Measurements from ENCODE around the gene TNFRSF19.

Gene TNFRSF19

GRCh38 chr13:23557733-23558132 lies 12.5 kb upstream of the TNFRSF19 start:
- Histone ChIP-seq H3K4me1 (ENCODE audit: insufficient read depth, low read length) (peaks cover 7% of the 10 kb centered on the region), H3K36me3 (ENCODE audit: insufficient read depth, low read length) (no peaks in the 10 kb centered on the region), H3K9me3 (ENCODE audit: control insufficient read depth, insufficient read depth, low read length) (no peaks in the 10 kb centered on the region), H3K9ac (ENCODE audit: low read depth, low read length) (no peak overlapping the region)

GRCh38 chr13:23558675-23559536 lies 11.3 kb upstream of the TNFRSF19 start:
- Histone ChIP-seq H3K9ac (ENCODE audit: low read depth, low read length) (no peak overlapping the region), H3K36me3 (ENCODE audit: insufficient read depth, low read length) (no peaks in the 10 kb centered on the region), H3K4me1 (ENCODE audit: insufficient read depth, low read length) (peaks cover 7% of the 10 kb centered on the region), H3K9me3 (ENCODE audit: control insufficient read depth, insufficient read depth, low read length) (no peaks in the 10 kb centered on the region)

GRCh38 chr13:23560571-23561089 lies 9.6 kb upstream of the TNFRSF19 start:
- Histone ChIP-seq H3K36me3 (ENCODE audit: insufficient read depth, low read length) (no peaks in the 10 kb centered on the region), H3K9me3 (ENCODE audit: control insufficient read depth, insufficient read depth, low read length) (no peaks in the 10 kb centered on the region), H3K4me1 (ENCODE audit: insufficient read depth, low read length) (peaks cover 7% of the 10 kb centered on the region), H3K9ac (ENCODE audit: low read depth, low read length) (no peak overlapping the region)

- H3K4me1 ChIP-seq (ENCODE audit: insufficient read depth, low read length) = peaks cover 7% of the 10 kb centered on the region
- H3K9me3 ChIP-seq (ENCODE audit: control insufficient read depth, insufficient read depth, low read length) = no peaks in the 10 kb centered on the region
- H3K36me3 ChIP-seq (ENCODE audit: insufficient read depth, low read length) = no peaks in the 10 kb centered on the region
- H3K9ac ChIP-seq (ENCODE audit: low read depth, low read length) = no peak overlapping the region
Observed at GRCh38 chr13:23561261-23561660, 9.0 kb upstream of the TNFRSF19 start.

DNA sequence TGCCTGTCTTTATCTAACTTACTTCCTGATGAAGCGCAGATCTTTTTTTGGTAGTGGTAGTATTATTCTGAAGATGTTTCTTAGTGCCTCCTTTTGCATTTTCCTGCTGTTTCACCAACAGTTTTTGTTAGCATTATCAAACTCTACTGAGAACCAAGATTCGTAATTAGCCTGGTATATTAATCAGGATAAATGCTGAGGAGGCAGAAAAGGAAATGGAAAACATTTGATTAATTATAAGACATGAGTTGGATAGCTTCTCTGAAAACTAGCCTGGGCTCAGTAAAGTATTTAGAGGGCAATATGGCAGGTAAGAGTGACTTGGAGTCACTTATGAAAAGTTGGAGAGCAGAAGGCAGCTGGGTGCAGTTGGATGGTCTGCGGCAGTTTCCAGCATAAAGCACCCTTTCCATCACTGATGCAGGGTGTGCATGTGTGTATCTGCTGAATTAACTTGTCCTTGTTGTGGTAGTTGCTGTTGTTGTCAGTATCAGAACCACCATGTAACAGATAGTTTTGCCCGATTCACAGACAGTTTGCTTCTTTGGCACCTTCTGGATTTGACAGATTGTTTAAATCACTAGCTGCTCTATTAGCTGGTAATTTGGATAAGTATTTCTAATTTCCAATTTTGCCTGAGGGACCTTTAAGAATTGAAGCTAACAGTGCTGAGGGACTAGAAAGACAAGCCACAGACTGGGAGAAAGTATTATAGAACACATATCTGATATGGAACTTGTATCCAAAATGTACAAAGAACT lies 6.9 kb upstream of the TNFRSF19 start:
- Histone ChIP-seq H3K4me1 (ENCODE audit: insufficient read depth, low read length) (peaks cover 7% of the 10 kb centered on the region), H3K9me3 (ENCODE audit: control insufficient read depth, insufficient read depth, low read length) (no peaks in the 10 kb centered on the region), H3K9ac (ENCODE audit: low read depth, low read length) (no peak overlapping the region), H3K36me3 (ENCODE audit: insufficient read depth, low read length) (no peaks in the 10 kb centered on the region)

- Histone ChIP-seq H3K36me3 (ENCODE audit: insufficient read depth, low read length) (no peaks in the 10 kb centered on the region), H3K4me1 (ENCODE audit: insufficient read depth, low read length) (peaks cover 11% of the 10 kb centered on the region; the same call in 1 of the 2 replicates), H3K9me3 (ENCODE audit: control insufficient read depth, insufficient read depth, low read length) (no peaks in the 10 kb centered on the region), H3K9ac (ENCODE audit: low read depth, low read length) (no peak overlapping the region)
Observed at GRCh38 chr13:23567906-23568460, 2.2 kb upstream of the TNFRSF19 start.

GRCh38 chr13:23570921-23571315 lies 706 bp downstream of the TNFRSF19 start:
- Histone ChIP-seq H3K9ac (ENCODE audit: low read depth, low read length) (no peak overlapping the region), H3K9me3 (ENCODE audit: control insufficient read depth, insufficient read depth, low read length) (no peaks in the 10 kb centered on the region), H3K4me1 (ENCODE audit: insufficient read depth, low read length) (peaks cover 11% of the 10 kb centered on the region; the same call in 1 of the 2 replicates), H3K36me3 (ENCODE audit: insufficient read depth, low read length) (no peaks in the 10 kb centered on the region)

DNA sequence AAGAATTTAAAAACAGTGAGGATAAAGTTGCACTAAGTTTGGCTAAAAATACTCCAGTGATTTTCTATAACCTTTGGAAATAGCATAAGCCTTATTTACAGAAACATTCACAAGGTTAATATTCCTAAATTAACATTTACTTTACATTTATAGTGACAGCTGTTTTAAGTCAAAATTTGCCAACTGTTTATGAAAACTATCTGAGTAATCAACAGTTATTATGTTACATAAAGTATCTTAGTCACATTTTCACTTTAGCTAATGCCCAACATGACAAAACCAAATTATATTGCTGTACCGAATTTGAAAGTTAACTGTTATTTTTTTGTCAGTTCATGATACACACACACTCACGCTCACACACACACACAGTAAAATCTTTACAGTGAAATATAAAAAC lies 1.2 kb downstream of the TNFRSF19 start:
- Histone ChIP-seq H3K36me3 (ENCODE audit: insufficient read depth, low read length) (no peaks in the 10 kb centered on the region), H3K9ac (ENCODE audit: low read depth, low read length) (no peak overlapping the region), H3K4me1 (ENCODE audit: insufficient read depth, low read length) (peaks cover 11% of the 10 kb centered on the region; the same call in 1 of the 2 replicates), H3K9me3 (ENCODE audit: control insufficient read depth, insufficient read depth, low read length) (no peaks in the 10 kb centered on the region)

GRCh38 chr13:23572836-23573235 lies 2.6 kb downstream of the TNFRSF19 start:
- Histone ChIP-seq H3K4me1 (ENCODE audit: insufficient read depth, low read length) (peaks cover 11% of the 10 kb centered on the region; the same call in 1 of the 2 replicates), H3K36me3 (ENCODE audit: insufficient read depth, low read length) (no peaks in the 10 kb centered on the region), H3K9ac (ENCODE audit: low read depth, low read length) (no peak overlapping the region), H3K9me3 (ENCODE audit: control insufficient read depth, insufficient read depth, low read length) (no peaks in the 10 kb centered on the region)

- Histone ChIP-seq H3K36me3 (ENCODE audit: insufficient read depth, low read length) (no peaks in the 10 kb centered on the region), H3K9me3 (ENCODE audit: control insufficient read depth, insufficient read depth, low read length) (no peaks in the 10 kb centered on the region), H3K9ac (ENCODE audit: low read depth, low read length) (no peak overlapping the region), H3K4me1 (ENCODE audit: insufficient read depth, low read length) (peaks cover 11% of the 10 kb centered on the region; the same call in 1 of the 2 replicates)
Observed at GRCh38 chr13:23574421-23575145, 4.4 kb downstream of the TNFRSF19 start.

DNA sequence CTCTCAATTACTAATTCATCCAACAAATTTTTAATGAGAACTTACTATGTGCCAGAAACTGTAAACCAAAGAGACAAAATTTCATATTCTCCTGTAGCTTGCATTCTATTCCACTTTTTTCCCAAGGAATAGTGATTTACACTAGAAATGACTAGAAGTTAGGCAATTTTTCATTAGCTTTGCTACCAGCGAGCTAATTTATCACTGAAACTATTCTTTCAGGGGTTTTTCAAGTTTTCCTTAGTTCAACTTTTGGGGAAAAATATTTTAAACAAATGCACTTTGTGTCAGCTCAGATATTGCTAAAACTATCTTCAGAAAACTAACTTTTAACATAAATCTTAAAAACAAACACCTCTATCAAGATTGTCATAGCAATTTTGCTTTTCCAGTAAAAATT lies 5.4 kb downstream of the TNFRSF19 start:
- no peak overlapping the region for H3K9ac ChIP-seq (ENCODE audit: low read depth, low read length)
- H3K4me1 ChIP-seq (ENCODE audit: insufficient read depth, low read length) = peaks cover 2% of the 10 kb centered on the region; the same call in 1 of the 2 replicates
- no peaks in the 10 kb centered on the region for H3K9me3 ChIP-seq (ENCODE audit: control insufficient read depth, insufficient read depth, low read length)

DNA sequence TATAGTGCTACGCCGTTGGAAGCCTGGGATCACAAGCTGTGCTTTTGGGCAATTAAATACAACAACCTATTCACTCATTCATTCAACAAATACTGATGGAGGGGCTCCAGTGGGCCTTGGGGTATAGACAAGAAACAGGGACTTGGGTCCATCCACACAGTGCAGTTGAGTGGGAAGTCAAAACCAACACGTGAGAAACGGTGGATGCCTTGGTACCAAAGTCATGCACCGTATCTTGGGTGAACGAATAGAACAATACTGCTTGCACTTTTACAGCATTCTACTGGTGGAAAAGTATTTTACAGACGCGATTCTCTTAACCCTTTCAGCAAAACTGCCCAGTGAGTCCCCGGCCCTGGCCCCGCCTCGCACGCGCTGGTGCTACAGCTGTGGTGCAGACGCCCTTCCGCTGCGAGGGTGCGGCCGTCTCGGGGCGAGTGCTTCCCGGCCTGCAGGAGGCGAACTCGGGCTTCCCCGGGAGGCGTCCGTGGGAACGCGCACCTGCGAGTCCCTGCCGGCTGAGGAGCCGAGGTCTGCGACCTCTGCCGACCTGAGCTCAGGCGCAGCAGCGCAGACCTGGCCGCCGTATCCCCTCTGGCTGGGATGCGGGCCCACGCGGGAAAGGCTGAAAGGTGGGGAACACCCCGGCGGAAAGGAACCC lies 8.3 kb downstream of the TNFRSF19 start:
- Histone ChIP-seq H3K4me1 (ENCODE audit: insufficient read depth, low read length) (no peaks in the 10 kb centered on the region), H3K9me3 (ENCODE audit: control insufficient read depth, insufficient read depth, low read length) (no peaks in the 10 kb centered on the region), H3K9ac (ENCODE audit: low read depth, low read length) (peak overlapping the region; percentile 80; the same call in 1 of the 2 replicates), H3K36me3 (ENCODE audit: insufficient read depth, low read length) (no peaks in the 10 kb centered on the region)

More for the DNA sequence above, 5.4 kb downstream of the TNFRSF19 start:
- H3K36me3 ChIP-seq (ENCODE audit: insufficient read depth, low read length) = no peaks in the 10 kb centered on the region

DNA sequence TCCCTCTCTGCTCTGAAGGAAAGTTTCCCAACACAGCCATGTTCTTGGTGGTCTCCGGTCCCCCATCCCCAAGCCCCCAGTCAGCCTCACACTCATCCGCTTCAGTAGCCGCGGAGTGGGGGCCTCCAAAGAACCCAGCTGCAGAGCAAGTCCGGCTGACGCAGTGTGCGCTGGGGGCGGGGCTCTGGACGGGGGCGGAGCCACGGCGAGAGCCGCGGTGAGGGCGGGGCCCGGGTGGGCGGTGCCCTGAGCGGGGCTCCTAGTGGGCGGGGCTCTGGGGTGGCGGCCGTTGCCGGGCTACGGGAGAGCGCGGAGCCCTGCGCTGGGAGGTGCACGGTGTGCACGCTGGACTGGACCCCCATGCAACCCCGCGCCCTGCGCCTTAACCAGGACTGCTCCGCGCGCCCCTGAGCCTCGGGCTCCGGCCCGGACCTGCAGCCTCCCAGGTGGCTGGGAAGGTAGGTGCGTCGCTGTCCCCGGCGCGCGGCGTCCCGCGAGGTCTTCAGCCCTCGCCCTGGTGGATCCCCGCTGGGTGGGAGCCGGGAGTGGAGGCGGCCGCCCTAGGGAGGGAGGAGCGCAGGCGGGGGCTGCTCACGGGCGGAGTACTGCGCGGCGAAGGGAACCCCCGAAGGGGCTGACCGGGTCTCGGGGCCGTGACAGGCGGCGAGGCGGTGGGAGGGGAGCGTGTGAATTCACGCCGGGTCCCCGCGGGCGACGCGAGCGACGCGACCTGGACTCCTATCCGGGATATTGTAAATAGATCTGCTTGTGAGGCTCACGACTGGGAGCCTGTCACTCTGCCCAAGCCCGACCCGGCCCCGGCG lies 9.1 kb downstream of the TNFRSF19 start:
- H3K9ac ChIP-seq (ENCODE audit: low read depth, low read length) = peak overlapping the region; percentile 80; the same call in 1 of the 2 replicates
- no peaks in the 10 kb centered on the region for H3K9me3 ChIP-seq (ENCODE audit: control insufficient read depth, insufficient read depth, low read length)
- H3K36me3 ChIP-seq (ENCODE audit: insufficient read depth, low read length) = no peaks in the 10 kb centered on the region
- no peaks in the 10 kb centered on the region for H3K4me1 ChIP-seq (ENCODE audit: insufficient read depth, low read length)
